Neural crest cell (in vitro differentiated cells): ENCODE results near the gene VDR. TPM values are rescaled to one million over a fixed set of nuclear protein-coding genes. Genes with fewer than 3 reads are reported as not detected.
A peak's percentile ranks its signal among the peaks of the same experiment; 100 is the strongest.

Source experiments
- DNase-seq: peaks from one replicate; pipeline ENCODE4 v3.0.0; 2021; ENCODE audit warnings: low read depth, mixed read lengths, low spot score
- H3K27ac Mint-ChIP-seq: one replicate; pipeline ENCODE4 v1.8.0; 2021; ENCODE audit warnings: mild to moderate bottlenecking, mixed read lengths; ENCODE audit not compliant: unreplicated experiment
- H3K27me3 Mint-ChIP-seq: 2 replicates; pipeline ENCODE4 v1.8.0; 2021; ENCODE audit warnings: low read depth, mild to moderate bottlenecking, mixed read lengths
- H3K36me3 Mint-ChIP-seq: 2 replicates; pipeline ENCODE4 v1.8.0; 2021; ENCODE audit warnings: low read depth, mild to moderate bottlenecking, mixed read lengths
- H3K4me1 Mint-ChIP-seq: 2 replicates; pipeline ENCODE4 v1.8.0; 2021; ENCODE audit warnings: mixed read lengths
- H3K4me3 Mint-ChIP-seq: one replicate; pipeline ENCODE4 v1.8.0; 2021; ENCODE audit warnings: mild to moderate bottlenecking, mixed read lengths
- H3K9me3 Mint-ChIP-seq: 2 replicates; pipeline ENCODE4 v1.8.0; 2021; ENCODE audit warnings: mixed read lengths
- CTCF ChIP-seq: fragments of 200-600 bp; sonication (generic); conservative IDR thresholded peaks from 2 replicates; pipeline ENCODE4 v1.5.0; 2021; ENCODE audit warnings: antibody characterized with exemption, mild to moderate bottlenecking
- total RNA-seq: library from RNA; stranded (reverse); gene quantifications from 2 replicates; pipeline ENCODE4 v1.2.1, GENCODE V29; 2021

Gene VDR
- total RNA-seq, 1 donor from 2014 or later: not detected

DNA sequence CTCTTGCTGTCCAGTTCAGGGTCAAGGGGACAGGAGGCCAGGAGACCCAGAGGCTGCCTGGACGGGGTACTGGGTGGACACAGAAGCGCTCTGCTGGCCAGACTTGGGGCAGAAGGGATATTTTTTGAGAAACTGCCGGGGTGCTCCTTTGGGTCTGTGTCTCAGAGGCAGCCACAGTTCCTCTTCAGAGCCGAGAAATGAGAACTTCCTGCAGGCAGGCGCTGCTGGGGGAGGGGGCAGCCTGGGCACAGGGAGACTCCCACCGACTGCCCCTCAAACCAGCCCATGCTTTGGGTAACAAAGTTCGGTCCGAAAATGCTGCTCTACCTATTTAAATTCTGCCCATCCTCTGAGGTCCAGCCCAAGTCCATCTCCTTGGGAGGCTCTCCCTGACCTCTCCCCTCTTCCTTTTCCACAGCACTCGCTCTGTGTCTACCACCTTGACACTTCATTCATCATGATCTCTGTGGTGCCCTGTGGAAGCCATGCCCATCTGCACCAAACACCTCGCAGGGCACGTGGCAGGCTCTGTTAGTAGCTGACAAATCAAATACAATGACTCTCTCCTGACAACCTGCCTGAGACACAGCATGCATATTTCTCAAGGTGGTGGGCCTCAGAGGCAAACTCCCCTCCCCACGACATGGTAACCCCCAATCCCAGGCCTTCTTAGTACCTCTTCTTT lies 101.5 kb downstream of the VDR start:
- TF ChIP-seq CTCF: no peak
- Mint-ChIP-seq H3K4me1 (peaks cover 67% of the 10 kb centered on the region), H3K27ac (peak overlapping the region; percentile 8), H3K9me3 (no peaks in the 10 kb centered on the region), H3K36me3 (no peaks in the 10 kb centered on the region), H3K4me3 (no peak overlapping the region), H3K27me3 (no peaks in the 10 kb centered on the region)
- no peak for DNase-seq

- no peak for DNase-seq
- no peaks in the 10 kb centered on the region for H3K36me3 Mint-ChIP-seq
- H3K9me3 Mint-ChIP-seq: no peaks in the 10 kb centered on the region
- no peaks in the 10 kb centered on the region for H3K27me3 Mint-ChIP-seq
- H3K4me3 Mint-ChIP-seq: no peak overlapping the region
- H3K27ac Mint-ChIP-seq: peak overlapping the region; percentile 85
- H3K4me1 Mint-ChIP-seq: peaks cover 56% of the 10 kb centered on the region
- TF ChIP-seq CTCF: peak; percentile 46
Measured at GRCh38 chr12:47802312-47802711, 102.5 kb downstream of the VDR start.

- H3K4me1 Mint-ChIP-seq: peaks cover 52% of the 10 kb centered on the region
- no peaks in the 10 kb centered on the region for H3K36me3 Mint-ChIP-seq
- H3K27me3 Mint-ChIP-seq: no peaks in the 10 kb centered on the region
- H3K27ac Mint-ChIP-seq: no peak overlapping the region
- no peak for DNase-seq
- H3K9me3 Mint-ChIP-seq: no peaks in the 10 kb centered on the region
- no peak overlapping the region for H3K4me3 Mint-ChIP-seq
- TF ChIP-seq CTCF: no peak
Measured at GRCh38 chr12:47801904-47802246, 102.9 kb downstream of the VDR start.

DNA sequence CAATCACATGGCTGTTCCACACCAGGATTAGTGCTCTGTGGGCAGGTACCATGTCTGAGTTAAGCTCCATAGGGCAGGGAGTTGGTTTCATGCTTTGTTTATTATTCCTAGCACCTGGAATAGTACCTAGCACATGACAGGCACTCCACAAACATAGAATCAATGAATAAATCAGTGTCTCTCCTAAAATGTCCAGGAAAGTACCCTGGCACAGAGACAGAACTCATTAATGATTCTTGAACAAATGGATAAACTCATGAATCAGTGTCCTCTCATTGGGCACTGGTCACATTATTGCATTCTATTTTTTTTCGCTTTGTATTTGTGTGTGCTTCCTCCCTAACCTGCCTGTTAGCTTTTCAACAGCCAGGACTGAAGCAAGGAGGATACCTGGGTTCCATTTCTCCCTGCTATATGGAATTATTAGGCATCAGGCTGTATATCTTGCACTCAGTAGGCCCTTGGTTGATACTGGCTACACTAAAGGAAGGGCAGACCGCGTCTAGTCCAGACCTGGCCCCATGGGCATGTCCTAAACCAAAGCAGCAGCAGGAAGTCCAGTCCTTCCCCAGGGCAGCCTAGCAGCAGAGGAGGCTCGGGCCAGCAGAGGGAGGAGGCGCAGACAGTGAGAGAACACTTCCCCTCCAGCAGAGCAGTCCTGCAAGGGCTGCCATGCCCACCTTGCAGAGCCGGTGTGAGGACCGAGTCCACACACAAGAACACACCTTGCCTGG lies 103.5 kb downstream of the VDR start:
- Mint-ChIP-seq H3K27me3 (no peaks in the 10 kb centered on the region), H3K4me3 (no peak overlapping the region), H3K9me3 (no peaks in the 10 kb centered on the region), H3K27ac (peak overlapping the region; percentile 79), H3K4me1 (peaks cover 52% of the 10 kb centered on the region), H3K36me3 (no peaks in the 10 kb centered on the region)
- TF ChIP-seq CTCF: no peak
- no peak for DNase-seq

DNA sequence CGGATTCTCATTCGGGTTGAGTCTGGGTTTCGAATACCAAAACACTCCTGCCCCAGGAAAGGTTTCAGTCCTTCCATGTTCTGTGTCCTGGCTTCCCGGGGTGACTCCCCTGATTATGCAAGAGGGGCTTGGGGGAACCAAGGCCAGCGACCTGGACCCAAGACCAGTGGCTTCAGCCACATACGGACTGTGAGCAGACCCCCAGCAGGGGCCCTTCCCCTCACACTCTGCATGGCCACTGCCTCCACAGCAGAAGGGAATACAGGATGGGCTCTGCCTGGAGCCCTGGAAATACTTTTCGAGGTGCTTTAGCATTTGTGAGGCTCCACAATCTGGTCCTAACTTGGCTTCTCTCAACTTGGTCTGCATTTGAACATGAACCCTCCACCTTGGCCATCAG lies 104.2 kb downstream of the VDR start:
- Mint-ChIP-seq H3K27ac (peak overlapping the region; percentile 79), H3K4me3 (no peak overlapping the region), H3K4me1 (peaks cover 48% of the 10 kb centered on the region), H3K36me3 (no peaks in the 10 kb centered on the region), H3K27me3 (no peaks in the 10 kb centered on the region), H3K9me3 (no peaks in the 10 kb centered on the region)
- TF ChIP-seq CTCF: no peak
- DNase-seq: no peak
